ENCODE measurements around the gene UBR2.

Gene UBR2

DNA sequence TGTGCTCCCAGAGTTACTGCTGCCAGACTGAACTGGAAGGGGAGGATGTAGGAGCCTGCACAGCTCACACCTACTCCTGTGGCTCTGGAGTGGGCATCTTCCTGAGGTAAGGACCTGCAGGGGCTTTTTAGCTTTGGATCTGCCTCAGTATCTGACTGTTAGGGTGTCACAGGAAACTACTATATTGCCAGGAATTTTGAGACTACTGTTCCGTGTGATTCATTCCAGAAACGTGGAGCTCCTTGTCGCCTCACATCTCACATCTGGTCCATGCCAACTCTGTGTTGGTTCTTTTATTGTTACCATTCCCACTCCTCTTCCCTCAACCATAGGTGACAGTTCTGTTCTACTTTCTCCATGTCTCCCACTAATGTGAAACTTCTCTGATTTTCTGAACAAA, 124.5 kb downstream of the UBR2 start:
- Histone ChIP-seq H3K9me3 (ENCODE audit: control insufficient read depth in 5 of 5, low read length in 5 of 5) (no peaks in the 10 kb centered on the region), H3K36me3 (ENCODE audit: control insufficient read depth in 5 of 5, insufficient read depth in 5 of 5, low read length in 5 of 5) (peaks cover 37 to 80% (median 72%) of the 10 kb centered on the region in 5 donors), H3K9ac (ENCODE audit: low read length in 5 of 5) (no peak overlapping the region), H3K4me3 (ENCODE audit: low read depth in 1 of 5, low read length in 5 of 5) (no peak overlapping the region), H3K4me1 (ENCODE audit: control insufficient read depth in 5 of 5, insufficient read depth in 5 of 5, low read length in 5 of 5) (peaks cover 0 to 24% (median 15%) of the 10 kb centered on the region in 5 donors), H3K27me3 (ENCODE audit: control insufficient read depth in 5 of 5, insufficient read depth in 4 of 5, low read length in 5 of 5) (no peaks in the 10 kb centered on the region), H3K27ac (ENCODE audit: low read depth, low read length) (no peak overlapping the region)

DNA sequence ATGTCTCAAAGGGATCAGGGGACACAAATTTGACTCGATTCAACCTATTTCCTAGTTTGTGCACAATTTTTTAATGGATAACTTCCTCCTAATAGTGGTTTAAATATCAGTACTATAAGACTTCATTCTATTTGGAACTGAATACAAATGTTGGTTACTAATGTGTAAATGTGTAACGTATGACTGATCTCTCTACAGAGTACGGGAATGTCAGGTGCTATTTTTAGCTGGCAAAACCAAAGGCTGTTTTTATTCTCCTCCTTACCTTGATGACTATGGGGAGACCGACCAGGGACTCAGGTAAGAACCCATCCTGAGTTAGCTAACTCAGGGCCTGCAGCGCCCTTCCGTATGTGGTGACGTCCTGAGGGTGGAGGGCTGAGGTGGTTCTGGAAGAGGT, 125.5 kb downstream of the UBR2 start:
- no peak overlapping the region for H3K4me3 ChIP-seq (ENCODE audit: low read depth in 1 of 5, low read length in 5 of 5)
- H3K9ac ChIP-seq (ENCODE audit: low read length in 5 of 5) = no peak overlapping the region
- H3K27ac ChIP-seq (ENCODE audit: low read depth, low read length) = no peak overlapping the region
- no peaks in the 10 kb centered on the region for H3K27me3 ChIP-seq (ENCODE audit: control insufficient read depth in 5 of 5, insufficient read depth in 4 of 5, low read length in 5 of 5)
- no peaks in the 10 kb centered on the region for H3K9me3 ChIP-seq (ENCODE audit: control insufficient read depth in 5 of 5, low read length in 5 of 5)
- peaks cover 31 to 79% (median 71%) of the 10 kb centered on the region in 5 donors for H3K36me3 ChIP-seq (ENCODE audit: control insufficient read depth in 5 of 5, insufficient read depth in 5 of 5, low read length in 5 of 5)
- H3K4me1 ChIP-seq (ENCODE audit: control insufficient read depth in 5 of 5, insufficient read depth in 5 of 5, low read length in 5 of 5) = peaks cover 0 to 24% (median 15%) of the 10 kb centered on the region in 5 donors

GRCh38 chr6:42690151-42690702, 126.4 kb downstream of the UBR2 start:
- peaks cover 27 to 70% (median 66%) of the 10 kb centered on the region in 5 donors for H3K36me3 ChIP-seq (ENCODE audit: control insufficient read depth in 5 of 5, insufficient read depth in 5 of 5, low read length in 5 of 5)
- no peak overlapping the region for H3K4me3 ChIP-seq (ENCODE audit: low read depth in 1 of 5, low read length in 5 of 5)
- no peak overlapping the region for H3K27ac ChIP-seq (ENCODE audit: low read depth, low read length)
- no peaks in the 10 kb centered on the region for H3K27me3 ChIP-seq (ENCODE audit: control insufficient read depth in 5 of 5, insufficient read depth in 4 of 5, low read length in 5 of 5)
- H3K9ac ChIP-seq (ENCODE audit: low read length in 5 of 5) = peak overlapping the region in 1 of 5 donors; percentile 26
- no peaks in the 10 kb centered on the region for H3K9me3 ChIP-seq (ENCODE audit: control insufficient read depth in 5 of 5, low read length in 5 of 5)
- H3K4me1 ChIP-seq (ENCODE audit: control insufficient read depth in 5 of 5, insufficient read depth in 5 of 5, low read length in 5 of 5) = peaks cover 0 to 24% (median 15%) of the 10 kb centered on the region in 5 donors

- Histone ChIP-seq H3K4me3 (ENCODE audit: low read depth in 1 of 5, low read length in 5 of 5) (no peak overlapping the region), H3K27ac (ENCODE audit: low read depth, low read length) (no peak overlapping the region), H3K4me1 (ENCODE audit: control insufficient read depth in 5 of 5, insufficient read depth in 5 of 5, low read length in 5 of 5) (peaks cover 0 to 25% (median 16%) of the 10 kb centered on the region in 5 donors), H3K9me3 (ENCODE audit: control insufficient read depth in 5 of 5, low read length in 5 of 5) (no peaks in the 10 kb centered on the region), H3K36me3 (ENCODE audit: control insufficient read depth in 5 of 5, insufficient read depth in 5 of 5, low read length in 5 of 5) (peaks cover 25 to 64% (median 60%) of the 10 kb centered on the region in 5 donors), H3K9ac (ENCODE audit: low read length in 5 of 5) (no peak overlapping the region), H3K27me3 (ENCODE audit: control insufficient read depth in 5 of 5, insufficient read depth in 4 of 5, low read length in 5 of 5) (no peaks in the 10 kb centered on the region)
These were observed 127.0 kb downstream of the UBR2 start for GRCh38 chr6:42690872-42691271.

- H3K4me3 ChIP-seq (ENCODE audit: low read depth in 1 of 5, low read length in 5 of 5) = no peak overlapping the region
- no peaks in the 10 kb centered on the region for H3K9me3 ChIP-seq (ENCODE audit: control insufficient read depth in 5 of 5, low read length in 5 of 5)
- H3K9ac ChIP-seq (ENCODE audit: low read length in 5 of 5) = peak overlapping the region in 1 of 5 donors; percentile 42
- H3K4me1 ChIP-seq (ENCODE audit: control insufficient read depth in 5 of 5, insufficient read depth in 5 of 5, low read length in 5 of 5) = peaks cover 0 to 36% (median 28%) of the 10 kb centered on the region in 5 donors
- peak overlapping the region; percentile 54 for H3K27ac ChIP-seq (ENCODE audit: low read depth, low read length)
- no peaks in the 10 kb centered on the region for H3K27me3 ChIP-seq (ENCODE audit: control insufficient read depth in 5 of 5, insufficient read depth in 4 of 5, low read length in 5 of 5)
- peaks cover 25 to 60% (median 57%) of the 10 kb centered on the region in 5 donors for H3K36me3 ChIP-seq (ENCODE audit: control insufficient read depth in 5 of 5, insufficient read depth in 5 of 5, low read length in 5 of 5)
These were observed 128.5 kb downstream of the UBR2 start for GRCh38 chr6:42692137-42692911.

DNA sequence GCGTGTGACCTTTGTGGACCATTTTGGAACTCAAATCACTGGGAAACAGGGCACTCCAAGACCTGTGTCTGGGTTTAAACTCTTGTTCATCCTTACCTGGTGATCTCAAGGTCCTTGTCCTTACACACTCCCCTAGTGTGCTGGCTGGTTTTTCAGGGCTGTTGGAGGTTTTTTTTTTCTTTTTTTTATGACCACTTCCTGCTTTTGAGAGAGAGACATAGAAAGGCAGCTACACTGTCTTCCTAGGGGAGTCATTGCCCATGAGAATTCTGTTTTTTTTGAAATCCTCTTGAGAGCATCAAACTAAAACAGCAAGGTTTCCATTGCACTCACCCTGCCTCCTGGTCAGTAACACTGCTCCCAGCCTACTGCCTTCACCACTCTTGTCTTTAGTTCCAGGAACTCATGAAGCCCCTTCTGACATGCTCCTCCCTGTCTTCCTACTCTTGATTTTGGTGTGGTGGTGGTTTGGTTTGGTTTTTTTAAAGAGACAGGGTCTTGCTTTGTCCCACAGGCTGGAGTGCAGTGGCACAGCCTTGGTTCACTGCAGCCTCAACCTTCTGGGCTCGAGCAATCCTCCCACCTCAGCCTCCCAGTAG, 130.0 kb downstream of the UBR2 start:
- Histone ChIP-seq H3K9ac (ENCODE audit: low read length in 5 of 5) (no peak overlapping the region), H3K4me3 (ENCODE audit: low read depth in 1 of 5, low read length in 5 of 5) (no peak overlapping the region), H3K9me3 (ENCODE audit: control insufficient read depth in 5 of 5, low read length in 5 of 5) (no peaks in the 10 kb centered on the region), H3K4me1 (ENCODE audit: control insufficient read depth in 5 of 5, insufficient read depth in 5 of 5, low read length in 5 of 5) (peaks cover 0 to 36% (median 28%) of the 10 kb centered on the region in 5 donors), H3K27ac (ENCODE audit: low read depth, low read length) (no peak overlapping the region), H3K27me3 (ENCODE audit: control insufficient read depth in 5 of 5, insufficient read depth in 4 of 5, low read length in 5 of 5) (no peaks in the 10 kb centered on the region), H3K36me3 (ENCODE audit: control insufficient read depth in 5 of 5, insufficient read depth in 5 of 5, low read length in 5 of 5) (peaks cover 19 to 49% (median 47%) of the 10 kb centered on the region in 5 donors)

GRCh38 chr6:42694586-42694985, 130.8 kb downstream of the UBR2 start:
- Histone ChIP-seq H3K9me3 (ENCODE audit: control insufficient read depth in 5 of 5, low read length in 5 of 5) (no peaks in the 10 kb centered on the region), H3K27ac (ENCODE audit: low read depth, low read length) (no peak overlapping the region), H3K4me3 (ENCODE audit: low read depth in 1 of 5, low read length in 5 of 5) (no peak overlapping the region), H3K36me3 (ENCODE audit: control insufficient read depth in 5 of 5, insufficient read depth in 5 of 5, low read length in 5 of 5) (peaks cover 15 to 41% (median 39%) of the 10 kb centered on the region in 5 donors), H3K4me1 (ENCODE audit: control insufficient read depth in 5 of 5, insufficient read depth in 5 of 5, low read length in 5 of 5) (peaks cover 0 to 36% (median 28%) of the 10 kb centered on the region in 5 donors), H3K27me3 (ENCODE audit: control insufficient read depth in 5 of 5, insufficient read depth in 4 of 5, low read length in 5 of 5) (no peaks in the 10 kb centered on the region), H3K9ac (ENCODE audit: low read length in 5 of 5) (no peak overlapping the region)

DNA sequence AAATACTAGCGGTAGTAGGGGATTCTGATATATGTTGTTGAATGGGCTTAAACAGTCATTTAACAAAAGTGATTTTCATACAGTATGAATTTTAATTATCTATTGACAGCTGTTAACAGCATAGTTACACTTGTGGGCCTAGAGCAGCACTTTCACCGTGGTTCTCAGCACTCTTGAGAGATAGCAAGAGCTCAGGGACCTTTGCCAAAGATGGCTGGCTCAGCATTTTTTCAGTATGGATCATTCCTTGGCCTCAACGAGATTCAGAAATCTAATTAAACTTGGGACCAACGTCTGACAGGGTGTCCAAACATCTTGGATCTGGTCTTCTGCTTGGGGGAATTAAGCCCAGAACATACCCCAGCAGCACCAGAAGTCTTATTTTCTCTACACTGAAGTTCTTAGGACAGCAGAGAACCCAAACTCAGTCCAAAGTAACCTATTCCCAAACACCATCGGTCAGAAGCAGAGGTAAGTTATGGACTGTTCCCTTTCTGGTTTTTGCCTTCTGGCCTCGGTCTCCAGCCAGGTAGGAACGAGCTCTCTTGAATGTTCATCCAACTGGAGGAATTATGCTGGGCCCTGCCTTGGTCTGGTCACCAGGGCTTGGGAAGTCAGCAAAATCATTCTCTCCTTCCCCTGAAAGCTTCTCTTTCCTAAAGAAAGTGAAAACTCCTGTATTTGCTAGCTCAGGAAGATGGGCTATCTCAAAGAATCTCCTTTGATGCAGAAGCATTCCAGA, 132.9 kb downstream of the UBR2 start:
- H3K36me3 ChIP-seq (ENCODE audit: control insufficient read depth in 5 of 5, insufficient read depth in 5 of 5, low read length in 5 of 5) = peaks cover 12 to 25% (median 20%) of the 10 kb centered on the region in 5 donors
- peak overlapping the region in 1 of 5 donors; percentile 8 for H3K9ac ChIP-seq (ENCODE audit: low read length in 5 of 5)
- no peaks in the 10 kb centered on the region for H3K27me3 ChIP-seq (ENCODE audit: control insufficient read depth in 5 of 5, insufficient read depth in 4 of 5, low read length in 5 of 5)
- H3K9me3 ChIP-seq (ENCODE audit: control insufficient read depth in 5 of 5, low read length in 5 of 5) = no peaks in the 10 kb centered on the region
- peak overlapping the region; percentile 43 for H3K27ac ChIP-seq (ENCODE audit: low read depth, low read length)
- no peak overlapping the region for H3K4me3 ChIP-seq (ENCODE audit: low read depth in 1 of 5, low read length in 5 of 5)
- H3K4me1 ChIP-seq (ENCODE audit: control insufficient read depth in 5 of 5, insufficient read depth in 5 of 5, low read length in 5 of 5) = peaks cover 0 to 23% (median 13%) of the 10 kb centered on the region in 5 donors

DNA sequence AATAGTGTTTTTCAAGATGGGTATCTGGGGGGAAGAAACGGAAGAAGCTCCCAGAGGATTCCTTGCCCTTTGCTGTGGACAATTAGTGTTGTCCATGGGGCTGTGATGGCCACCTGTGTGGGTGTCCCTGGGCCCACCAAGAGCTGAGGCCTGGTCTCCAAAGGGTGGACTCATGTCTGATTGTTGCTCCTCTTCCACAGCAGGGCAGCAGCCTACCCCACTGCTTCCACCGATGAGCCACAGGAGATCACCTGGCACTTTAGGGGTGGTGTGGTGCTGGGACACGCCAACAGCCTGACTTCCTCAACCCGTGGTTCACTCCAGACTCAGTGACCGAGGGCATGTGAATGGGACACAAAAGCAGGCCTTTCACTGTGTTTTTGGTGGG, 133.4 kb downstream of the UBR2 start:
- Histone ChIP-seq H3K36me3 (ENCODE audit: control insufficient read depth in 5 of 5, insufficient read depth in 5 of 5, low read length in 5 of 5) (peaks cover 12 to 20% (median 17%) of the 10 kb centered on the region in 5 donors), H3K9me3 (ENCODE audit: control insufficient read depth in 5 of 5, low read length in 5 of 5) (no peaks in the 10 kb centered on the region), H3K27ac (ENCODE audit: low read depth, low read length) (peak overlapping the region; percentile 43), H3K4me3 (ENCODE audit: low read depth in 1 of 5, low read length in 5 of 5) (no peak overlapping the region), H3K9ac (ENCODE audit: low read length in 5 of 5) (no peak overlapping the region), H3K27me3 (ENCODE audit: control insufficient read depth in 5 of 5, insufficient read depth in 4 of 5, low read length in 5 of 5) (no peaks in the 10 kb centered on the region), H3K4me1 (ENCODE audit: control insufficient read depth in 5 of 5, insufficient read depth in 5 of 5, low read length in 5 of 5) (peaks cover 0 to 20% (median 12%) of the 10 kb centered on the region in 5 donors)
